Left lung (tissue), 10 donors: ENCODE data around the gene GALNT17. TPM values are rescaled to one million over a fixed set of nuclear protein-coding genes. Genes with fewer than 3 reads are reported as not detected.
"Not testable (repeated sequence)": the region's sequence is repeated elsewhere in the genome, so short reads cannot be mapped to it uniquely, and the experiment has no call there.

ENCODE experiments used
- ATAC-seq: fragments of 200-7000 bp; cut with Tn5 transposase; one replicate; pipeline ENCODE4 v1.9.1; 2020; ENCODE audit warnings: moderate library complexity
- DNase-seq, 4 donors: peaks; one replicate each; pipeline ENCODE4 v3.0.0-alpha.2; 2013 to 2020
- H3K27ac ChIP-seq, 2 donors: fragments of 200-600 bp; sonication (generic) in 1 of 2; one replicate each; pipeline versions ENCODE4 v1.5.0 to v1.8.0; 2020 to 2021
- H3K27me3 ChIP-seq, 2 donors: fragments of 200-600 bp; sonication (generic) in 1 of 2; one replicate each; pipeline versions ENCODE4 v1.5.0 to v1.8.0; 2020 to 2021
- H3K36me3 ChIP-seq, 2 donors: fragments of 200-600 bp; sonication (generic) in 1 of 2; one replicate each; pipeline versions ENCODE4 v1.5.0 to v1.8.0; 2020 to 2021
- H3K4me1 ChIP-seq, 2 donors: fragments of 200-600 bp; one replicate each; pipeline ENCODE4 v1.8.0; 2021
- H3K4me3 ChIP-seq, 2 donors: fragments of 200-600 bp; sonication (generic) in 1 of 2; one replicate each; pipeline versions ENCODE4 v1.5.0 to v1.8.0; 2020 to 2021; ENCODE audit warnings: mild to moderate bottlenecking in 1 of 2
- H3K9me3 ChIP-seq, 2 donors: fragments of 200-600 bp; sonication (generic) in 1 of 2; one replicate each; pipeline versions ENCODE4 v1.5.0 to v1.8.0; 2020 to 2021
- CTCF ChIP-seq, 2 donors: fragments of 200-600 bp; sonication (generic) in 1 of 2; IDR thresholded peaks; one replicate each; pipeline versions ENCODE4 v1.5.0 to v1.8.0; 2021; ENCODE audit warnings: antibody characterized with exemption in 2 of 2
- intact Hi-C, 2 donors: fragments of 100-400 bp; cut with DNase I; formaldehyde crosslinking; loops; one replicate each; pipeline versions ENCODE4 v1.11.2 to v1.14.2; 2022
- polyA plus RNA-seq, 6 donors: library from polyadenylated mRNA; unstranded; fragments of 120-200 nt; gene quantifications; one replicate each; pipeline ENCODE4 v1.2.1, GENCODE V29; 2013; ENCODE audit not compliant: insufficient read length in 6 of 6
- total RNA-seq, 2 donors: library from RNA; stranded (reverse); fragmentation: NEBNext Ultra II Directional; extraction: Animal tissue kit (Norgen Biotek cat#: 25700); gene quantifications; one replicate each; pipeline ENCODE4 v1.2.1, GENCODE V29; 2021
- donor health status: DM: no; HTN: yes; CAD: no.
- donor health status: DM: no; HTN: no; CAD: no.

GALNT17 gene
- total and polyA plus RNA-seq, 8 donors = 2.4 to 19.1 (median 9.7) TPM

GRCh38 chr7:71727347-71727746, 595.4 kb downstream of the GALNT17 start:
- ATAC-seq (no peak), DNase-seq (no peak)
- Histone ChIP-seq H3K27ac (no peak overlapping the region), H3K36me3 (no peaks in the 10 kb centered on the region), H3K9me3 (no peaks in the 10 kb centered on the region), H3K27me3 (no peaks in the 10 kb centered on the region), H3K4me1 (no peaks in the 10 kb centered on the region), H3K4me3 (no peak overlapping the region)
- TF ChIP-seq CTCF (IDR thresholded peaks at IDR 0.05) = no peak
- intact Hi-C loops = loop anchor here in 1 of 2 donors (10.0 kb wide), 1 partner anchor 273 kb away; no protein-coding TSS in a partner anchor

GRCh38 chr7:71731740-71732139, 599.8 kb downstream of the GALNT17 start:
- TF ChIP-seq CTCF (IDR thresholded peaks at IDR 0.05) = no peak

GRCh38 chr7:71733107-71733870, 601.3 kb downstream of the GALNT17 start:
- no peaks in the 10 kb centered on the region for H3K9me3 ChIP-seq
- no peak overlapping the region for H3K27ac ChIP-seq
- H3K4me3 ChIP-seq = no peak overlapping the region
- no peaks in the 10 kb centered on the region for H3K4me1 ChIP-seq
- H3K36me3 ChIP-seq = no peaks in the 10 kb centered on the region
- peaks cover 0 to 8% of the 10 kb centered on the region in 2 donors for H3K27me3 ChIP-seq
- ATAC-seq (peak; percentile 90), DNase-seq (peak; percentile 69 to 93 (median 83))
- TF ChIP-seq CTCF (IDR thresholded peaks at IDR 0.05) = peak; percentile 82 to 88
- intact Hi-C loops = loop anchor here in 1 of 2 donors (10.0 kb wide), 1 partner anchor 898 kb away; no protein-coding TSS in a partner anchor

More at GRCh38 chr7:71731740-71732139, 599.8 kb downstream of the GALNT17 start:
- ATAC-seq = no peak
- H3K27me3 ChIP-seq = peaks cover 0 to 8% of the 10 kb centered on the region in 2 donors
- H3K36me3 ChIP-seq = no peaks in the 10 kb centered on the region
- H3K4me3 ChIP-seq = no peak overlapping the region
- no peak overlapping the region for H3K27ac ChIP-seq
- H3K9me3 ChIP-seq = no peaks in the 10 kb centered on the region
- intact Hi-C loops = loop anchor here in 1 of 2 donors (10.0 kb wide), 1 partner anchor 897 kb away; no protein-coding TSS in a partner anchor
- no peaks in the 10 kb centered on the region for H3K4me1 ChIP-seq
- DNase-seq = peak in 2 of 4 donors; percentile 54 to 73

GRCh38 chr7:71735961-71736556, 604.1 kb downstream of the GALNT17 start:
- intact Hi-C loops = loop anchor here (5.0 to 10.0 kb wide), 2 partner anchors 879 to 901 kb away; no protein-coding TSS in a partner anchor
- Histone ChIP-seq H3K4me3 (no peak overlapping the region), H3K27ac (no peak overlapping the region), H3K9me3 (no peaks in the 10 kb centered on the region), H3K4me1 (no peaks in the 10 kb centered on the region), H3K36me3 (no peaks in the 10 kb centered on the region), H3K27me3 (peaks cover 0 to 8% of the 10 kb centered on the region in 2 donors)
- peak in 3 of 4 donors; percentile 51 to 84 (median 69) for DNase-seq
- peak; percentile 88 for ATAC-seq
- peak; percentile 79 to 83 for TF ChIP-seq CTCF (IDR thresholded peaks at IDR 0.05)

GRCh38 chr7:71737931-71738540, 606.1 kb downstream of the GALNT17 start:
- not testable (repeated sequence) for H3K27me3 ChIP-seq

More at GRCh38 chr7:71737931-71738540, 606.1 kb downstream of the GALNT17 start:
- not testable (repeated sequence) for H3K36me3 ChIP-seq, H3K27ac ChIP-seq, H3K9me3 ChIP-seq, ATAC-seq, H3K4me3 ChIP-seq, DNase-seq, H3K4me1 ChIP-seq
- intact Hi-C loops = loop anchor here (5.0 to 10.0 kb wide), 2 partner anchors 881 to 903 kb away; no protein-coding TSS in a partner anchor
